22Rv1 (cell line): ENCODE data around the gene CTCFL.

ENCODE experiments used
- ZFX ChIP-seq: fragments of 450-650 bp; IDR thresholded peaks from 2 replicates; pipeline ENCODE4 v1.6.1; 2017; ENCODE audit warnings: antibody characterized with exemption, borderline replicate concordance
- TF ChIP-seq, protein P1 (sequence below): fragments of 450-650 bp; IDR thresholded peaks from 2 replicates; pipeline ENCODE4 v1.5.1; 2017; ENCODE audit warnings: mild to moderate bottlenecking

- TF ChIP-seq, protein P1, sequence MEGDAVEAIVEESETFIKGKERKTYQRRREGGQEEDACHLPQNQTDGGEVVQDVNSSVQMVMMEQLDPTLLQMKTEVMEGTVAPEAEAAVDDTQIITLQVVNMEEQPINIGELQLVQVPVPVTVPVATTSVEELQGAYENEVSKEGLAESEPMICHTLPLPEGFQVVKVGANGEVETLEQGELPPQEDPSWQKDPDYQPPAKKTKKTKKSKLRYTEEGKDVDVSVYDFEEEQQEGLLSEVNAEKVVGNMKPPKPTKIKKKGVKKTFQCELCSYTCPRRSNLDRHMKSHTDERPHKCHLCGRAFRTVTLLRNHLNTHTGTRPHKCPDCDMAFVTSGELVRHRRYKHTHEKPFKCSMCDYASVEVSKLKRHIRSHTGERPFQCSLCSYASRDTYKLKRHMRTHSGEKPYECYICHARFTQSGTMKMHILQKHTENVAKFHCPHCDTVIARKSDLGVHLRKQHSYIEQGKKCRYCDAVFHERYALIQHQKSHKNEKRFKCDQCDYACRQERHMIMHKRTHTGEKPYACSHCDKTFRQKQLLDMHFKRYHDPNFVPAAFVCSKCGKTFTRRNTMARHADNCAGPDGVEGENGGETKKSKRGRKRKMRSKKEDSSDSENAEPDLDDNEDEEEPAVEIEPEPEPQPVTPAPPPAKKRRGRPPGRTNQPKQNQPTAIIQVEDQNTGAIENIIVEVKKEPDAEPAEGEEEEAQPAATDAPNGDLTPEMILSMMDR = no peak
- TF ChIP-seq ZFX = no peak
Observed at GRCh38 chr20:57500962-57501361, 24.0 kb downstream of the CTCFL start.
